Measurements from ENCODE around the gene USP36.
A peak's percentile ranks its signal among the peaks of the same experiment; 100 is the strongest.

Gene USP36

GRCh38 chr17:78771758-78772382 lies 68.7 kb downstream of the USP36 start:
- no peaks in the 10 kb centered on the region for H3K36me3 ChIP-seq (ENCODE audit: control insufficient read depth, insufficient read depth, low read length)
- peak overlapping the region; percentile 7 for H3K4me3 ChIP-seq (replicated peaks; ENCODE audit: low read depth, low read length)
- H3K27me3 ChIP-seq (replicated peaks; ENCODE audit: control insufficient read depth, insufficient read depth, low read length), result no peaks in the 10 kb centered on the region
- no peak for TF ChIP-seq CTCF (IDR thresholded peaks at IDR 0.05; ENCODE audit: insufficient read depth, low read length, poor library complexity, severe bottlenecking)
- DNase-seq (ENCODE audit: extremely low read depth, insufficient read length), result peak; percentile 78

GRCh38 chr17:78769196-78769773 lies 71.3 kb downstream of the USP36 start:
- no peak overlapping the region for H3K4me3 ChIP-seq (replicated peaks; ENCODE audit: low read depth, low read length)
- no peak for DNase-seq (ENCODE audit: extremely low read depth, insufficient read length)
- no peaks in the 10 kb centered on the region for H3K36me3 ChIP-seq (ENCODE audit: control insufficient read depth, insufficient read depth, low read length)
- TF ChIP-seq CTCF (IDR thresholded peaks at IDR 0.05; ENCODE audit: insufficient read depth, low read length, poor library complexity, severe bottlenecking), result peak; percentile 66
- no peaks in the 10 kb centered on the region for H3K27me3 ChIP-seq (replicated peaks; ENCODE audit: control insufficient read depth, insufficient read depth, low read length)

GRCh38 chr17:78767806-78768205 lies 72.8 kb downstream of the USP36 start:
- DNase-seq (ENCODE audit: extremely low read depth, insufficient read length), result no peak
- Histone ChIP-seq H3K27me3 (replicated peaks; ENCODE audit: control insufficient read depth, insufficient read depth, low read length) (no peaks in the 10 kb centered on the region), H3K4me3 (replicated peaks; ENCODE audit: low read depth, low read length) (no peak overlapping the region), H3K36me3 (ENCODE audit: control insufficient read depth, insufficient read depth, low read length) (no peaks in the 10 kb centered on the region)
- TF ChIP-seq CTCF (IDR thresholded peaks at IDR 0.05; ENCODE audit: insufficient read depth, low read length, poor library complexity, severe bottlenecking), result no peak

- no peaks in the 10 kb centered on the region for H3K36me3 ChIP-seq (ENCODE audit: control insufficient read depth, insufficient read depth, low read length)
- H3K27me3 ChIP-seq (replicated peaks; ENCODE audit: control insufficient read depth, insufficient read depth, low read length), result no peaks in the 10 kb centered on the region
- no peak for TF ChIP-seq CTCF (IDR thresholded peaks at IDR 0.05; ENCODE audit: insufficient read depth, low read length, poor library complexity, severe bottlenecking)
- H3K4me3 ChIP-seq (replicated peaks; ENCODE audit: low read depth, low read length), result no peak overlapping the region
- DNase-seq (ENCODE audit: extremely low read depth, insufficient read length), result no peak
Observed at GRCh38 chr17:78766743-78767294, 73.8 kb downstream of the USP36 start.

GRCh38 chr17:78766225-78766624 lies 74.4 kb downstream of the USP36 start:
- no peak for TF ChIP-seq CTCF (IDR thresholded peaks at IDR 0.05; ENCODE audit: insufficient read depth, low read length, poor library complexity, severe bottlenecking)
- Histone ChIP-seq H3K27me3 (replicated peaks; ENCODE audit: control insufficient read depth, insufficient read depth, low read length) (no peaks in the 10 kb centered on the region), H3K36me3 (ENCODE audit: control insufficient read depth, insufficient read depth, low read length) (no peaks in the 10 kb centered on the region), H3K4me3 (replicated peaks; ENCODE audit: low read depth, low read length) (no peak overlapping the region)
- no peak for DNase-seq (ENCODE audit: extremely low read depth, insufficient read length)

Measured in GM06990 (cell line).